Measurements from ENCODE around the gene TRIP12. TPM values are rescaled to one million over a fixed set of nuclear protein-coding genes. Genes with fewer than 3 reads are reported as not detected.
A peak's percentile ranks its signal among the peaks of the same experiment; 100 is the strongest.
"Not testable (repeated sequence)": the region's sequence is repeated elsewhere in the genome, so short reads cannot be mapped to it uniquely, and the experiment has no call there.

Gene TRIP12
- total RNA-seq, 1 donor from 2014 or later, result 79.9 TPM

DNA sequence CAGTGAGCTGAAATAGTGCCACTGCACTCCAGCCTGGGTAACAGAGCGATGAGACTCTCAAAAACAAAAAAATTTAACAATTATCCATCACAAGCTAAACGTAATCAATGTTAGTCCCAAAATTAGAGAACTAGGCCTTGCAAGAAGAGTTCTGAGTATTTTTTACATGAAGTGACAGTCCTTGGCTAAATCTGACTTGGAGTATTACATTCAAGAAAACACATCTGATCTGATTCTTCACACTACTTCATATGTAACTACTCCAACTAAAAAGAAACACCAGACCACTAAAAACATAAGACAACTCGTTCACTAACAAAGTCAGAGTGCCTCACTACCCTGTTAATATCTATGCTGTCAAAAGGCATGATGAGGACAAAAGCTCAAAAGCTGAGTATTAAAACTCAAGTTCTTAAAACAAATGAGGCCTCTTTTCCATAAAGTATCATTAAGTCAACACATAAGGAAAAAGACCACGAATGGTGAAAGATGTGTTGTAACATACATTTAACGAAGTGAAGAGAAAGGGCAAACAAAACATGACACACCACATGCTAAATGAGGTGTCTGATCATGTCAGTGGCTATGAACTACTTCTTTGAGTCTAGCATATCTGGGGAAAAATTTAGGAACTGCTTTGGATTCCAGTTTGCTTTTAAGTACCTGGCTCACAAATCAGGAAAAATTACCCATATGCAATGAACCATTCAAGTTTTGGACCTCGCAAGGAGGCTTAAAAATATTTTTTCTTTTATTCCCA, 42.4 kb downstream of the TRIP12 start:
- DNase-seq (ENCODE audit: low spot score) (no peak), ATAC-seq (no peak)

DNA sequence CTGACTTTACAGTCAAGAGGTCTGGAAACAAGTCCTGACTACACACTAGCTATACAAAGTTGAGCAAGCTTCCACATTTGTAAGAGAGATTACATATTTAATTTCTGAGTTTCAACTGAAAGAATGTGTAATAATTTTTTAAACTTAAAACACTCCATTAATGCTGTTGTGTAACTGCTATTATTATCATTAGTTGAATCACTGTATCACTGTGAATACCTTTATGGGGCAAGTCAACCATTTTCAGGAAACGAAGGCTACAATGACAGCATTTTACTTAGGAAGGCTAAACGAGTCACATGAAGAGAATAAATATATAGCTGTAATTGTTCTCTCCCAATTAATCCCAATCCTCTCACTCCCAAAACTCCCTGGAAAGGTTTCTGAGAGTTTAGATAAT, 46.3 kb downstream of the TRIP12 start:
- DNase-seq (ENCODE audit: low spot score) (no peak), ATAC-seq (no peak)

DNA sequence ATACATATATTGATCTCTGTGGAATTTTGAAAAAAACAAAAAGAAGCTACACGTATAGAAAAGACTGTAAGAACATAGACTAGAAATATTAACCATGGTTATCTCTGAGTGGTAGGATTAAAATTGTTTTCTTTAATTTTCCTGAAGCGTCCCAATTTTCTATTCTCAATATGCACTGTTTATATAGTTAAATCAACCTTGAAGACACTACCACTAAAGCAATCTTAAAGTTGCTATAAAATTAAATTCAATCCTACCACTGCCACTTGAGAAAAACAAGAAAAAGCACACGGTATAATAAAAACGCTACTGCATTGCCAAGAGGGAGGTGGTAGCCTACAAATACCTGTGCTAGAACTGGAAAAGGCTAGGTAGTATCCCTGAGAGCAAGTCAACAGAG, 47.2 kb downstream of the TRIP12 start:
- no peak for ATAC-seq
- DNase-seq (ENCODE audit: low spot score), result no peak

GRCh38 chr2:229873123-229873581, 48.7 kb downstream of the TRIP12 start:
- no peak for DNase-seq (ENCODE audit: low spot score)
- ATAC-seq, result peak; percentile 51

DNA sequence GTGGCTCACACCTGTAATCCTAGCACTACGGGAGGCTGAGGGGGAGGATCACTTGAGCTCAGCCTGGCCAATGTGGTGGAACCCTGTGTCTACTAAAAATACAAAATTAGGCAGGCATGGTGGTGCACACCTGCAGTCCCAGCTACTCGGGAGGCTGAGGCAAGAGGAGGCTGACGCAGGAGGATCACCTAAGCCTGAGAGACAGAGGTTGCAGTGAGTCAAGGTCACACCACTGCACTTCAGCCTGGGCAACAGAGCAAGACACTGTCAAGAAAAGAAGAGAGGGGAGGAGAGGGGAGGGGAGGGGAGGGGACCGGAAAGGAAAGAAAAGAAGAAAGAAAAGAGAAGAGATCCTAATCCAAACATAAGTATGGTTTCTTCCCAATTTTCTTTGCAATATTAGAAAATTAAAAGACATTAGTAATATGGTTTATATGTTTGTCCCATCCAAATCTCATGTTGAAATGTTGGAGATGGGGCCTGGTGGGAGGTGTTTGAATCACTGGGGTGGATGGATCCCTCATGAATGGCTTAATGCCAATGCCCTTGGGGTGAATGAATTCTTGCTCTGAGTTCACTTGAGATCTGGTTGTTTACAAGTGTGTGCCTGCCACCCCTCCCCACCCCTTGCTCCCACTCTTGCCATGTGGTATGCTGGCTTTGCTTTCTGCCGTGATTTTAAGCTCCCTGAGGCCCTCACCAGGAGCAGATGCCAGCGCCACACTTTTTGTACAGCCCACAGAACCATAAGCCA, 50.7 kb downstream of the TRIP12 start:
- DNase-seq (ENCODE audit: low spot score), result no peak

GRCh38 chr2:229869226-229869625, 52.6 kb downstream of the TRIP12 start:
- ATAC-seq, result no peak
- no peak for DNase-seq (ENCODE audit: low spot score)

More for the DNA sequence above, 50.7 kb downstream of the TRIP12 start:
- ATAC-seq, result no peak

DNA sequence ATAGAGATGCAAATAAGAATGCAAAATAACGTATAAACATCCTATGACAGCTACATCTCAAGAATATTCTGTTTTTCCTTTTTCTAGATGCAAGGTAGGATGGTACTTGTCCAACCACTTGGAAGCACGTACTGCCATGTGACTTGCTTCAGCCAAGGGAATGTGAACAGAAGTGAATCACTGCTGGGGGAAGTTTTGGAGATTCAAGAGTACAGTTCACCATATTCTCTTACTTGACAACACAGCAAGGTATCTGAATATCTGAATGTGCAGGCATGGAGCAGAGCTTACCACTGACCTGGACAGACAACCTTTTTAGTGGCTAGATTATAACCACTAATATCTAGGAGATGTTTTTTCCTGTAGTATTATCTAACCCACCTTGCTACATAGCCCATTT, 53.0 kb downstream of the TRIP12 start:
- ATAC-seq (no peak), DNase-seq (ENCODE audit: low spot score) (no peak)

DNA sequence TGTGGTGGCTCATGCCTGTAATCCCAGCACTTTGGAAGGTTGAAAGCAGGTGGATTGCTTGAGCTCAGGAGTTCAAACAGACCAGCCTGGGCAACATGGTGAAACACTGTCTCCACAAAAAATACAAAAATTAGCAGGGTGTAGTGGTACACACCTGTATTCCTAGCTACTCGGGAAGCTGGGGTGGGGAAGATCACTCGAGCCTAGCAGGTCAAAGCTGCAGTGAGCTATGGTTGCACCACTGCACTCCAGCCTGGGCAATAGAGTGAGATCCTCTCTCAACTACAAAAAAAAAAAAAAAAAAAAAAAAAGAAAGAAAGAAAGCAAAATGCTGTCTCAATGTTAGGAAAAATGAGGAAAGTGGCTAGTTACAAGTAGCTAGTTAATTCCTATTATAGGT, 56.8 kb downstream of the TRIP12 start:
- DNase-seq (ENCODE audit: low spot score), result no peak
- ATAC-seq, result peak; percentile 29

DNA sequence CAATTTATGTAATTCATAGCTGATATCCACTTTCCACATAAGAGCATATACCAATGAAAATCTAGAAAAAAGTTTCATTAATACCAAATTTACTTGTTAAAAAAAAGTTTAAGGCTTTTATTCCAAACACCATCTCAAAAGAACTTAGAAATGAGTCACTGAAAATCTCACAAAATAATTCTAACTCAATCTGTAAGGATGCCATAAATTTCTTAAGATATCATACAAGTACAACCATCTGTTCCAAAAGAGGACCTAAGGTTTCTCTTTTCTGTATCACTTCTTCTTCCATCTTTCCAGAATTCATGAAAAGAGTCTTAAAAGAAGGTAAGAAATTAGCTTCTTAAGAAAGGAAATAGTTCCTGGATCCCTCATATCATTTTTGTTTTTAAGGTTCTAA, 60.4 kb downstream of the TRIP12 start:
- DNase-seq (ENCODE audit: low spot score), result no peak
- no peak for ATAC-seq

DNA sequence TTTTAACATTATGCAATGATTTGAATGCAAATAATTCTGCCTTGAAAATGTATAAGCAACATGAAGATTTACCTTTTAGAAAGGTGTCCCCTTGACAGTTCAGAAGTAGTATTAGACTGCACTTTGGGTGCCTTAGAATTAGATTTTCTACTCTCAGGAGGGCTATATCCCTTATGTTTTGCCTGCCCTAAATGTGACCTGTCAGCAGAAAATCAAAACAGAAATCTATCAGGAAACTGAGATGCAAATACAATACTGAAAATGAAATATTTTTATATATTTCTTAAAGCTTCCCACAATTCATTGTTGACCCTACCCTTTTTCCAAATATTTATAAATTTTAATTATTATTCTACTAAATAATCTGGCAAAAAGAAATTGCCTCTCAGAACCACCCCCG, 61.5 kb downstream of the TRIP12 start:
- DNase-seq (ENCODE audit: low spot score), result no peak
- no peak for ATAC-seq

DNA sequence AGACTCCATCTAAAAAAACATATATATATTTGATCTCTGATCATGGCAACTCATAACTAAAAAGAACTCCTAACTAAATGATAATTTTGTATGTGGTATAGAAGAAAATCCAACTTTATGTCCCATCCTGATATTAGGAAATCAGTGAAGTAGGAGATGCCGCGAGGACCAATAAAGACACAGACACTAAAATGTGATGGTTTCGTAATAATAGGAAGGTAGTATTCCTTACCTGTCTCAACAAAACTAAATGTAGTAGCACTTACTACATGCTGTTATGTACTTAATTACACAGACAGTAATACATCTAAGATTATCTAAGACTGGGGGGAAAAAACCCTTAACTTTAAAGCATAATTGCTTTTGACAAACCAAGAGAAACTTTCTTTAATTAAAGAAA, 63.5 kb downstream of the TRIP12 start:
- ATAC-seq, result no peak
- no peak for DNase-seq (ENCODE audit: low spot score)

GRCh38 chr2:229857634-229858033, 64.2 kb downstream of the TRIP12 start:
- ATAC-seq (no peak), DNase-seq (ENCODE audit: low spot score) (no peak)

- no peak for ATAC-seq
- no peak for DNase-seq (ENCODE audit: low spot score)
These were observed 65.4 kb downstream of the TRIP12 start for GRCh38 chr2:229856413-229856812.

GRCh38 chr2:229855116-229855515, 66.7 kb downstream of the TRIP12 start:
- DNase-seq (ENCODE audit: low spot score), result no peak
- no peak for ATAC-seq

- ATAC-seq (peak; percentile 74), DNase-seq (ENCODE audit: low spot score) (no peak)
These were observed 69.2 kb downstream of the TRIP12 start for GRCh38 chr2:229852565-229852964.

- DNase-seq (ENCODE audit: low spot score) (no peak), ATAC-seq (no peak)
These were observed 69.9 kb downstream of the TRIP12 start for GRCh38 chr2:229851870-229852269.

GRCh38 chr2:229850355-229851275, 71.2 kb downstream of the TRIP12 start:
- not testable (repeated sequence) for DNase-seq (ENCODE audit: low spot score); ATAC-seq

DNA sequence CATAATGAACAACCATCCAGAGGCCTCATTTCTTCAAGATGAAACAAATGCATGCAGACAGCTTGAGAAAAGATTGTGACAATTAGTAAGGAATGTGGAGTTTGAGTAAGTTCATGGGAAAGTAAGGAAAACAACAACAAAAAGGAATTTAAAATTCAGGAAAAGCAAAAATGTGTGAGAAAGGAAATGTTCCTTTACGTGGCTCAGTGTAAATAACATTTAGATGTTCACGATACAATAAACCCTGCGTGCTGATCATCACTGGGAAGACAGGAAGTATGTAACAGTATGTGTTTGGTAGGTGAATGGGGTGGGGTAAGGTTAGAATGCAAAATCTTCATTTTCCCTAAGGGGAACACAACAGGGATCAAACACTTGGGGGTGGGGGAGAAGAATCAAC, 72.7 kb downstream of the TRIP12 start:
- ATAC-seq (no peak), DNase-seq (ENCODE audit: low spot score) (no peak)

- ATAC-seq, result no peak
- DNase-seq (ENCODE audit: low spot score), result no peak
These were observed 78.2 kb downstream of the TRIP12 start for GRCh38 chr2:229843613-229844012.

- DNase-seq (ENCODE audit: low spot score) (no peak), ATAC-seq (no peak)
These were observed 83.1 kb downstream of the TRIP12 start for GRCh38 chr2:229838729-229839128.

- DNase-seq (ENCODE audit: low spot score), result no peak
- ATAC-seq, result no peak
These were observed 85.0 kb downstream of the TRIP12 start for GRCh38 chr2:229836847-229837246.
